ENCODE data around the gene TKFC.

The TKFC gene

DNA sequence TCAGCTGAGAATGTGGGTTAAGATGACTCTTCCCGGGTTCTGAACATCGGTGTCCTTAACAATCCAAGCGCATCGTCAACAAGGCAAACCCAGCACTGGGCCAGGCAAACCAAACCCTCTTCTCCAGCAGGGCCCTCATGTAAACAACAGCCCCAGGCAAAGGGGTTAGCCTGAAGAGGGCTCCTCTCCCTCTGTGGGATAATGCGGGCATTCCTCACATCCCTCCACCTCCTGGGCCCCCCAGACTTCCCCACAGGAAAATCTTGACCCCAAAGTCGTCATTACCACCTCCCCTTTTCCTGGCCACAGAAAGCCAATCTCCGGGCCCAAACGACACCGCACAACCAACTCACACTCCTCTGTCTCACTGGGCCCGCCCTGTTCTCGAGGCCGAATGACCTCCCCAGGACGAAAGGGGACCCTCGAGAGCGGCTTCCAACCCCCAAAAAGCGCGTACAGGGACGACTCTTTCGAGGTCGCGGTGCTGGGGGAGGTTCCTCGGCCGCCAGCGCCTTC, 689 bp upstream of the TKFC start:
- no peak for DNase-seq (ENCODE audit: low read depth)
- TF ChIP-seq, protein P1, sequence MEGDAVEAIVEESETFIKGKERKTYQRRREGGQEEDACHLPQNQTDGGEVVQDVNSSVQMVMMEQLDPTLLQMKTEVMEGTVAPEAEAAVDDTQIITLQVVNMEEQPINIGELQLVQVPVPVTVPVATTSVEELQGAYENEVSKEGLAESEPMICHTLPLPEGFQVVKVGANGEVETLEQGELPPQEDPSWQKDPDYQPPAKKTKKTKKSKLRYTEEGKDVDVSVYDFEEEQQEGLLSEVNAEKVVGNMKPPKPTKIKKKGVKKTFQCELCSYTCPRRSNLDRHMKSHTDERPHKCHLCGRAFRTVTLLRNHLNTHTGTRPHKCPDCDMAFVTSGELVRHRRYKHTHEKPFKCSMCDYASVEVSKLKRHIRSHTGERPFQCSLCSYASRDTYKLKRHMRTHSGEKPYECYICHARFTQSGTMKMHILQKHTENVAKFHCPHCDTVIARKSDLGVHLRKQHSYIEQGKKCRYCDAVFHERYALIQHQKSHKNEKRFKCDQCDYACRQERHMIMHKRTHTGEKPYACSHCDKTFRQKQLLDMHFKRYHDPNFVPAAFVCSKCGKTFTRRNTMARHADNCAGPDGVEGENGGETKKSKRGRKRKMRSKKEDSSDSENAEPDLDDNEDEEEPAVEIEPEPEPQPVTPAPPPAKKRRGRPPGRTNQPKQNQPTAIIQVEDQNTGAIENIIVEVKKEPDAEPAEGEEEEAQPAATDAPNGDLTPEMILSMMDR (IDR thresholded peaks at IDR 0.05; ENCODE audit: control insufficient read depth, extremely low read depth, insufficient read depth), result no peak
- peak overlapping the region; percentile 97 for H3K4me3 ChIP-seq (ENCODE audit: low read depth, low read length)

DNA sequence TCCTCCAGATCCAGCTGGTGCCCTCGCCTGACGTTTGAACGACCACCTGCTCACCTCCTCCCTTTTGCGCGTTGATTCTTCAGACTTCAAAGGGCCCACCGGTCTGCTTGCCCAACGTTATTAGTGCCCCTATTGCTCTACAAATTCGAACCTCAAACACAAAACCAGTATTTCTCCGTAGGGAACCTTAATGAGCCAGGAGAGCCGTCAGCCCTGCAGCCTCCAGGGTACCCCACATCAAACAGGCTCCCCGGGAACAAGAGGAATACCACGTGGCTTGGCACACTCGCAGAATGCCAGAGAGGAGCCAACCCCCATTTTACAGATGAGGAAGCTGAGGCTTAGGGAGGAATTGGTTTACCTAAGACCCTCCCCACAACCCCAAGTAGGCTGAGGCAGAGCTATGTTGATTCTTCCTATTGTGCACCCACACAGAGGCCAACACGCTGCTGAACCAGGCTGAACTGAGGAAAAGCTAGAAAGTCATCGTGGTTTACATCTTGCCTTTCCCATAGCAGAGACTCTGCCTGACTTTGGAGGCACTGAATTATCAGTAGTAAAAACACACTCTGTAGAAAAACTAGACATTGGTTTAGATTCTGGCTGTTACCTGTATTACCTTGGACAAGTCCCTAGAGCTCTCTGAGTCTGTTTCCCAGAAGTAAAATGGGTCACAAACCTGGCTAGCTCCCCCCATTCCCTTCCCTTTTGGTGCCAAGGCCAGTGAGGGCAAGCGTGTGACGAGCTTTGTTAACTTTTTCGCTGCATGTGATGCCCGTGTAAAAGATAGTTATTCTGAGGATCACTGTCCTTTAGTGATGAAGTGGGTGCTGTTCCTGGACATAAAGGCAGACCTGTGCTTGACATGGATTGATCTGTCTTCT, 764 bp downstream of the TKFC start:
- no peak for DNase-seq (ENCODE audit: low read depth)
- TF ChIP-seq, protein P1 (IDR thresholded peaks at IDR 0.05; ENCODE audit: control insufficient read depth, extremely low read depth, insufficient read depth), result no peak
- H3K4me3 ChIP-seq (ENCODE audit: low read depth, low read length), result peak overlapping the region; percentile 97

DNA sequence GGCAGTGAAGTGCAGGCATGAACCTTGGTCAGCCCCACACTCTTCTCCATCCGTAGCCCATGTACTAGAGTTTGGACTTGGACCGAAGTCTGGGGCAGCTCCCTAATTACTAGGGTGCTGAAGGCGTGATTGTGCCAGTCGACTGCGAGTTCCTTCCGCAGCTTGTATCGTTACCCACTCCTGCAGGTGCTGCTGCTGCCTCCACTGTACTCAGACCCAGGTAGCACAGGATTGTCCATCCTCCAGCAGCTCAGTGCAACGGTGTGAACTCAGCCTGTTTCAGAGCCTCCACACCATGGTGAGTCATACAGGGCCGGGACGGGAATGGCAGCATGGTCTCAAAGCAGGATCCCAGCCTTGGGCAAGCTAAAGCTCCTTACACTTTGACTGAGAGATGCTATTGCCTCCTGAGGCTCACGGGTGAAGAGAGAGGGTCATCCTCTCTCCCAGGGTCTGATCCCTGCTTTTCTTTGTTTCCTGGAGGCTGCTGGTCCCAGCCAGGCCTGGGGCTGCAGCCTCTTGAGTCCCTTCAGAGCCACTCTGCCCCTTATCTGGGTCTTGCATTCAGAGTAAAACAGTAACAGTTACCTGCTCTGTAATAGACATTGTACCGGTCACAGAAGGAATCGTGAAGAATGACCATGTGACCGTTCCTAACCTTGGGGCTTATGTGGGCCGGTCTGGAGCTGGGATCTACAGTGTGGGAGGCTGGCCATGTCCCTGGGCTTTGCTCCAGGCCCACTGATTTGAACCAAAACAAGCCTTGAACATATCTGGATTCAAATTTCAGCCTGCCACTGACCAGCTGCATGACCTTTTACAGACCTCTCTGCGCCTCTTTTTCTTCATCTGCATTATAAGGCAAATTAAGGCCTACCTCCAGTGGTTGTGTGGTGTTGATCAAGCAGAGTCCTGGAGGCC, 1.7 kb downstream of the TKFC start:
- H3K4me3 ChIP-seq (ENCODE audit: low read depth, low read length), result no peak overlapping the region
- TF ChIP-seq, protein P1 (IDR thresholded peaks at IDR 0.05; ENCODE audit: control insufficient read depth, extremely low read depth, insufficient read depth), result no peak

DNA sequence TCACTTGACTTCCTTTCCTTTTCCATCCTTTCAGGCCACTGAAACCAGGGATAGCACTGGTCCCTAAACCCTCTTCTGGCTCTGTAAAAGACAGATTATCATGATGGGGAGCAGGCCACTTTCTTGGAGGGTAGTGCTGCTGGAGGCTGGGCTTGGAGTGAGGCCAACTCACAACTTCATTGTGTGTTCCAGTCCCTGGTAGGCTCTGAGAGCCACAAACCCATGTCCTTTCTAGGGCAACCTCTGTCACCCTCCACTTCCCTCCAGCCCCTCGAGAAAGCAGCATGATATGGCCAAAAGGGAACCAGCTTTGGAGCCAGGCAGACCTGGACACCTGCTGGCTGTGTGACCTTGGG, 2.3 kb downstream of the TKFC start:
- TF ChIP-seq, protein P1 (IDR thresholded peaks at IDR 0.05; ENCODE audit: control insufficient read depth, extremely low read depth, insufficient read depth), result no peak
- no peak for DNase-seq (ENCODE audit: low read depth)
- no peak overlapping the region for H3K4me3 ChIP-seq (ENCODE audit: low read depth, low read length)

More for the DNA sequence above, 1.7 kb downstream of the TKFC start:
- DNase-seq (ENCODE audit: low read depth), result no peak

DNA sequence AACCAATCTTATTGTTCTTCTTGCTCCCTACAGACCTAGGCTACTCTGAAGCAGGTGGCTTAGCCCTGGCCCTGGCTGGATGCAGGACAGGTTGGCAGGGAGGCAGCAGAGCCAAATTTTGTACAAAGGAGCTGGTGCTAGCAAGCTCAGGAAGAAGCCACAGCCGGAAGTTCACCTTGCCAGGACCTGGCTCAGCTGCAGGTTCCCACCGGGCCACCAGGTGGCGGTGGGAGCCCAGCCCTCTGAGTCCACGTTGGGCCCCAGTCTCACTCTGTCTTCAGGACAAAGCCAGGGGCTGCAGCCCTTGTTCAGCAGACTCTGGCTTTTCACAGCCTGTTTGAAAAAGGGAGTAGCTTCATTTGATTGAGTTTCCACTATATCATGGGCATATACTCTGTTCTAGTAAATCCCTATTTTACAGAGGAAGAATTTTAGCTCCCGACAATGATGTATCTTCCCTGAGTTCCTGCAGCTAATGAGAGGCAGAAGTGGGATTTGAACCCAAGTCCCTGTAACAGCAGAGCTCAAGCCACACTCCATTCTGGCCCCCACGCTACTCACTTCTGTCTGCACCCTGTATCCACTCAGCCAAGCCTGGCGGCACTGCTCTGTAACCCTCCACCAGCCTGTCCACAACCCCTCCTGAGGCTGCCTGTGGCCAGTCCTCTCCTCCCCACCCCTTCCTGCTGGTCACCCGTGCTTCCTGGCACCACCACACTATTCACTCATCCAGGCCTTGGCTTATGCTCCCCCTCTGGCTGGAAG, 3.3 kb downstream of the TKFC start:
- TF ChIP-seq, protein P1 (IDR thresholded peaks at IDR 0.05; ENCODE audit: control insufficient read depth, extremely low read depth, insufficient read depth), result peak; percentile 94

More for the DNA sequence above, 3.3 kb downstream of the TKFC start:
- DNase-seq (ENCODE audit: low read depth), result peak; percentile 65
- H3K4me3 ChIP-seq (ENCODE audit: low read depth, low read length), result no peak overlapping the region

Measured in LNCaP clone FGC (cell line).